GM21528 (cell line): ENCODE results near the gene IGF2BP3.

Experiments used
- ATAC-seq: cut with Tn5 transposase; IDR thresholded peaks from one replicate; pipeline ENCODE4 v1.9.1; 2021; ENCODE audit warnings: mild to moderate bottlenecking, moderate library complexity; ENCODE audit not compliant: unreplicated experiment, low FRiP score

Gene IGF2BP3

GRCh38 chr7:23472956-23473843, 2.9 kb upstream of the IGF2BP3 start:
- ATAC-seq: no peak

GRCh38 chr7:23472556-23472955, 2.3 kb upstream of the IGF2BP3 start:
- no peak for ATAC-seq

- no peak for ATAC-seq
Measured at GRCh38 chr7:23472046-23472445, 1.8 kb upstream of the IGF2BP3 start.

- ATAC-seq: no peak
Measured at GRCh38 chr7:23471106-23471859, 992 bp upstream of the IGF2BP3 start.

GRCh38 chr7:23469961-23470250, 385 bp downstream of the IGF2BP3 start:
- ATAC-seq: no peak

- ATAC-seq: no peak
Measured at GRCh38 chr7:23469150-23469960, 936 bp downstream of the IGF2BP3 start.

- ATAC-seq: no peak
Measured at GRCh38 chr7:23468526-23469149, 1.7 kb downstream of the IGF2BP3 start.

GRCh38 chr7:23467806-23468525, 2.3 kb downstream of the IGF2BP3 start:
- no peak for ATAC-seq

GRCh38 chr7:23467291-23467805, 2.9 kb downstream of the IGF2BP3 start:
- no peak for ATAC-seq

GRCh38 chr7:23462846-23463245, 7.4 kb downstream of the IGF2BP3 start:
- no peak for ATAC-seq

- ATAC-seq: no peak
Measured at GRCh38 chr7:23458044-23458443, 12.2 kb downstream of the IGF2BP3 start.

- no peak for ATAC-seq
Measured at GRCh38 chr7:23456093-23456492, 14.2 kb downstream of the IGF2BP3 start.

- no peak for ATAC-seq
Measured at GRCh38 chr7:23454881-23455526, 15.3 kb downstream of the IGF2BP3 start.

GRCh38 chr7:23450518-23450917, 19.8 kb downstream of the IGF2BP3 start:
- no peak for ATAC-seq

GRCh38 chr7:23449941-23450340, 20.4 kb downstream of the IGF2BP3 start:
- no peak for ATAC-seq

- ATAC-seq: no peak
Measured at GRCh38 chr7:23445326-23445725, 25.0 kb downstream of the IGF2BP3 start.

GRCh38 chr7:23443974-23444373, 26.3 kb downstream of the IGF2BP3 start:
- no peak for ATAC-seq

- no peak for ATAC-seq
Measured at GRCh38 chr7:23438171-23438570, 32.1 kb downstream of the IGF2BP3 start.
